Measurements from ENCODE around the gene CNOT3. TPM values are rescaled to one million over a fixed set of nuclear protein-coding genes. Genes with fewer than 3 reads are reported as not detected.

Gene CNOT3
- total RNA-seq, 4 donors from 2014 or later, result 22.4 to 30.3 (median 29.8) TPM

DNA sequence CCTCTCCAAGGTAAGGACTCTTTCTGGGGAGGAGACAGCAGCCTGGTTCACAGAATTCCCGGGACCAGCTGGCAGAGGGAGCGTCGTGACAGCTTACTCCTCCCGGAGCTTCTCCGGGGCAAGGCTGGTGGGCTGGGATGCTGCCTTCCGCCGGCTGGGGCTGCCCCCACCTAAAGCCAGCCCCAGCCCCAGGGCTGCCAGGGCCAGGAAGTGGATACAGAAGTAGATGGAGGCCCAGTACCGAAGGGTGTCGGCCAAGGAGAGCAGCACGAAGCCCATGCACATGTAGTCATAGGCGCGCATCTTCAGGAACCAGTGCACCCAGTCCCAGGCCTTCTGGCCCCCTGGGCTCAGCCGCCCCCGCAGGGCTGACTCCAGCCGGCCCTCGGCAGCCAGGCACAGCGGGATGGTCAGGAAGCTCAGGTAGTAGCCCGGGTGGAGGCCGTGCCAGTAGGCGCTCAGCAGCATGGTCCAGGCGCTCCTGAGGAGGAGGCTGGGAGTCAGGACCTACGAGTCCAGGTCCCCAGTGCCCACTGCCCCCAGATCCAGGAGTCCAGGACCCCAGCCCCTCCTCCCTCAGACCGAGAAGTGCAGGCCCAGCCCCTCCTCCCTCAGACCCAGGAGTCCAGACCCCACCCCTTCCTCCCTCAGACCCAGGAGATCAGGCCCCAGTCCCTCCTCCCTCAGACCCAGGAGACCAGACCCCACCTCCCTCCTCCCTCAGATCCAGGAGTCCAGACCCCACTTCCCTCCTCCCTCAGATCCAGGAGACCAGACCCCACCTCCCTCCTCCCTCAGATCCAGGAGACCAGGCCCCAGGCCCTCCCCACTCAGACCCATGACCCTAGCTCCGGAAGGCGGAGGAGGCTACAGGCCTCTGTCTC lies 36.6 kb downstream of the CNOT3 start:
- TF ChIP-seq, protein P1, sequence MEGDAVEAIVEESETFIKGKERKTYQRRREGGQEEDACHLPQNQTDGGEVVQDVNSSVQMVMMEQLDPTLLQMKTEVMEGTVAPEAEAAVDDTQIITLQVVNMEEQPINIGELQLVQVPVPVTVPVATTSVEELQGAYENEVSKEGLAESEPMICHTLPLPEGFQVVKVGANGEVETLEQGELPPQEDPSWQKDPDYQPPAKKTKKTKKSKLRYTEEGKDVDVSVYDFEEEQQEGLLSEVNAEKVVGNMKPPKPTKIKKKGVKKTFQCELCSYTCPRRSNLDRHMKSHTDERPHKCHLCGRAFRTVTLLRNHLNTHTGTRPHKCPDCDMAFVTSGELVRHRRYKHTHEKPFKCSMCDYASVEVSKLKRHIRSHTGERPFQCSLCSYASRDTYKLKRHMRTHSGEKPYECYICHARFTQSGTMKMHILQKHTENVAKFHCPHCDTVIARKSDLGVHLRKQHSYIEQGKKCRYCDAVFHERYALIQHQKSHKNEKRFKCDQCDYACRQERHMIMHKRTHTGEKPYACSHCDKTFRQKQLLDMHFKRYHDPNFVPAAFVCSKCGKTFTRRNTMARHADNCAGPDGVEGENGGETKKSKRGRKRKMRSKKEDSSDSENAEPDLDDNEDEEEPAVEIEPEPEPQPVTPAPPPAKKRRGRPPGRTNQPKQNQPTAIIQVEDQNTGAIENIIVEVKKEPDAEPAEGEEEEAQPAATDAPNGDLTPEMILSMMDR (IDR thresholded peaks at IDR 0.05), result no peak
- TF ChIP-seq POLR2A (IDR thresholded peaks at IDR 0.05), result no peak
- DNase-seq, result no peak
- peaks cover 3 to 5% of the 10 kb centered on the region in 2 donors for H3K4me1 ChIP-seq
- no peak overlapping the region for H3K27ac ChIP-seq
- WGBS, 2 donors, result 76 to 82% methylated on average over 12 to 23 of the region's 25 CpGs
- H3K27me3 ChIP-seq, result no peaks in the 10 kb centered on the region
- H3K9me3 ChIP-seq, result no peaks in the 10 kb centered on the region
- no peaks in the 10 kb centered on the region for H3K36me3 ChIP-seq
- H3K4me3 ChIP-seq (replicated peaks in 1 of 3), result no peak overlapping the region
- intact Hi-C loops (cut with DNase I), result no loop called here

DNA sequence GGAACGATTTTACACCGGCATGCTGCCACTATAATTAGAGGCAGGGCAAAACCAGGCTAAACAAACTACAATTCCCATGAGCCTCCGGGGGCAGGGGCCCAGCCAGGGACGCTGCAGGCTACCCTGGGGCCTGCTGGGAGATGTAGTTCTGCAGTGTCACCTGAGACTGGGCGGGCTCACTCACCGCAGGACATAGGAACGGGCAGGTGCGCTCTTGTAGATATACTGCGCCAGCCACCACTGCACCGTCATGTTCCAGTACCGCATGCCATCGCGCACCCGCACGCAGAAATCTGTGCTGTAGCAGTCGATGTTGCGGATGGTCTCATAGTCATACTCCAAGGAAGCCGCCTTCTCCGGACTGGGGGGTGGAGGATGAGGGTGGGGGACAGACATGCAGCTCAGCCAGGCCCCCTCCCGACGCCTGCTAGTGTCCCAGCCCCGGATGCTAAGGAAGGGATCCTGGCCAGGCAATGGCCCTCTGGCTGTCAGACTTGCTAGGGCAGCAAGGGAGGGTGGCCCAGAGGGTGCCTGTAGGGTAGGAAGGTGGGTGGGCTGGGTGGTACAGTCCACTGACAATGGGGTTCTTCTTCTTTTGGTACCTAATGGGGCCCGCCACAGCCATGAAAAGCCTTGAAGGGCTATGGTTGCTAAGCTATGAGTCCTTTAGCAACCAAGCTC lies 41.2 kb downstream of the CNOT3 start:
- peak in 1 of 2 donors; percentile 32 for DNase-seq
- H3K36me3 ChIP-seq, result no peaks in the 10 kb centered on the region
- H3K4me3 ChIP-seq (replicated peaks in 1 of 3), result no peak overlapping the region
- H3K9me3 ChIP-seq, result no peaks in the 10 kb centered on the region
- H3K27ac ChIP-seq, result no peak overlapping the region
- H3K4me1 ChIP-seq, result no peaks in the 10 kb centered on the region
- no peaks in the 10 kb centered on the region for H3K27me3 ChIP-seq
- TF ChIP-seq, protein P1 (IDR thresholded peaks at IDR 0.05), result no peak
- no peak for TF ChIP-seq POLR2A (IDR thresholded peaks at IDR 0.05)
- intact Hi-C loops (cut with DNase I), result no loop called here
- 72 to 79% methylated on average over 18 to 20 of the region's 23 CpGs for WGBS, 2 donors

DNA sequence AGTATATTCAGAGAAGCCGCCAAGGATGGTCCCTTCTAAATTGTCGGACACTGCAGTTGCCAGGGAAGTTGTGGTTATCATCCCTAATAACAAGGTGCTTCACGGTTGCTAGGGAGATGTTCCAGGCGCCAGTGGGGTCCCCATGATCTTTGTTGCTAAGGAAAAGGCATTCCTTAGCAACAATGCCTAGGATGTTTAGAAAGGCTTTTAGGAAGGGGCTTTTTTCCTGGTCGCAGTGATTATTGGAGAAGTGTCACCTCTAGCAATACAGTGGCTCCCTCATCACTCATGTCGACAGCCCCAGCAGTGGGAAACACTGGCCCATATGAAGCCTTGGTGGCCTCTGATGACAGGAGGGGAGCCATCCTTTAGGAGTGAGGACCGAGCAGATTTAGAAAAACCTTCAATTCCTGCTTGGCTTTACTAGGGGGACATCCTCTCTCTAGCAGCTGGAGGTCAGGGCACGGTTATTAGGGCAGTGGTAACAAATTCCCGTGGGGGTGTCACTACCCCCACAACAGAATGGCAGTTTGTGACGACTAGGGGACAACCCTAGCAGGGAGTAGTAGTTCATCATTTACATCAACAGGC lies 41.8 kb downstream of the CNOT3 start:
- Histone ChIP-seq H3K27me3 (no peaks in the 10 kb centered on the region), H3K36me3 (no peaks in the 10 kb centered on the region), H3K4me1 (no peaks in the 10 kb centered on the region), H3K9me3 (no peaks in the 10 kb centered on the region), H3K4me3 (replicated peaks in 1 of 3) (no peak overlapping the region), H3K27ac (no peak overlapping the region)
- no peak for DNase-seq
- TF ChIP-seq, protein P1 (IDR thresholded peaks at IDR 0.05), result no peak
- TF ChIP-seq POLR2A (IDR thresholded peaks at IDR 0.05), result no peak
- 79 to 91% methylated on average over 9 to 10 of the region's 10 CpGs for WGBS, 2 donors
- intact Hi-C loops (cut with DNase I), result no loop called here

GRCh38 chr19:54179921-54180461 lies 42.4 kb downstream of the CNOT3 start:
- Histone ChIP-seq H3K9me3 (no peaks in the 10 kb centered on the region), H3K4me1 (no peaks in the 10 kb centered on the region), H3K4me3 (replicated peaks in 1 of 3) (no peak overlapping the region), H3K27me3 (no peaks in the 10 kb centered on the region), H3K27ac (no peak overlapping the region), H3K36me3 (no peaks in the 10 kb centered on the region)
- intact Hi-C loops (cut with DNase I), result no loop called here
- 60% methylated on average over 5 to 10 of the region's 10 CpGs for WGBS, 2 donors
- TF ChIP-seq, protein P1 (IDR thresholded peaks at IDR 0.05), result no peak
- no peak for TF ChIP-seq POLR2A (IDR thresholded peaks at IDR 0.05)
- no peak for DNase-seq
